ENCODE measurements around the gene FKBP5. TPM values are rescaled to one million over a fixed set of nuclear protein-coding genes. Genes with fewer than 3 reads are reported as not detected.

FKBP5 gene
- polyA plus RNA-seq, 1 donor from 2014 or later = 1.2 TPM

DNA sequence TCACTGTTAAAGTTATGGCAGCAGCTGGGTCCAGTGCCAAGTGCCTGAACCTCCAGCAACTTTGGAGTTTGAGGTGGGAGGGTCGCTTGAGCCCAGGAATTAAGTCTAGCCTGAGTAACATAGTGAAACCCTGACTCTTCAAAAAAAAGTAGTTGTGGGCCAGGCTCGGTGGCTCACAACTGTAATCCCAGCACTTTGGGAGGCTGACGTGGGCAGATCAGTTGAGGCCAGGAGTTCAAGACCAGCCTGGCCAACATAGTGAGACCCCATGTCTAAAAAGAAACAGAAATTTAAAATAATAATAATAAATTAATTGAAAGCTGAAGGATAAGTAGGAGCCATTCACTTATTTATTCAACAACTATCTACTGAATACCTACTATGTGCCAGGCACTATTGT is 33.8 kb downstream of the FKBP5 start:
- H3K9me2 ChIP-seq (ENCODE audit: insufficient read depth, low read length) = no peaks in the 10 kb centered on the region
- H3K9me3 ChIP-seq (ENCODE audit: low read length) = no peaks in the 10 kb centered on the region
- H4K20me1 ChIP-seq (ENCODE audit: insufficient read depth) = no peaks in the 10 kb centered on the region
- H2AFZ ChIP-seq (ENCODE audit: low read depth, low read length) = no peak overlapping the region
- no peak overlapping the region for H3K4me2 ChIP-seq (ENCODE audit: low read length)
- no peaks in the 10 kb centered on the region for H3F3A ChIP-seq (ENCODE audit: insufficient read depth, low read length, poor library complexity, severe bottlenecking)
- H3K4me3 ChIP-seq (ENCODE audit: low read length) = no peak overlapping the region
- no peak for TF ChIP-seq SMC3 (conservative IDR thresholded peaks at IDR 0.05; ENCODE audit: poor library complexity)
- TF ChIP-seq RAD21 (conservative IDR thresholded peaks at IDR 0.05) = no peak
- TF ChIP-seq, protein P1, sequence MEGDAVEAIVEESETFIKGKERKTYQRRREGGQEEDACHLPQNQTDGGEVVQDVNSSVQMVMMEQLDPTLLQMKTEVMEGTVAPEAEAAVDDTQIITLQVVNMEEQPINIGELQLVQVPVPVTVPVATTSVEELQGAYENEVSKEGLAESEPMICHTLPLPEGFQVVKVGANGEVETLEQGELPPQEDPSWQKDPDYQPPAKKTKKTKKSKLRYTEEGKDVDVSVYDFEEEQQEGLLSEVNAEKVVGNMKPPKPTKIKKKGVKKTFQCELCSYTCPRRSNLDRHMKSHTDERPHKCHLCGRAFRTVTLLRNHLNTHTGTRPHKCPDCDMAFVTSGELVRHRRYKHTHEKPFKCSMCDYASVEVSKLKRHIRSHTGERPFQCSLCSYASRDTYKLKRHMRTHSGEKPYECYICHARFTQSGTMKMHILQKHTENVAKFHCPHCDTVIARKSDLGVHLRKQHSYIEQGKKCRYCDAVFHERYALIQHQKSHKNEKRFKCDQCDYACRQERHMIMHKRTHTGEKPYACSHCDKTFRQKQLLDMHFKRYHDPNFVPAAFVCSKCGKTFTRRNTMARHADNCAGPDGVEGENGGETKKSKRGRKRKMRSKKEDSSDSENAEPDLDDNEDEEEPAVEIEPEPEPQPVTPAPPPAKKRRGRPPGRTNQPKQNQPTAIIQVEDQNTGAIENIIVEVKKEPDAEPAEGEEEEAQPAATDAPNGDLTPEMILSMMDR (IDR thresholded peaks at IDR 0.05; ENCODE audit: poor library complexity, severe bottlenecking) = no peak
- TF ChIP-seq POLR2AphosphoS5 (IDR thresholded peaks at IDR 0.05) = no peak
- no peak for TF ChIP-seq MXI1 (conservative IDR thresholded peaks at IDR 0.05; ENCODE audit: poor library complexity, severe bottlenecking)
- no peaks in the 10 kb centered on the region for H3K36me3 ChIP-seq (ENCODE audit: insufficient read depth, low read length)
- H3K9ac ChIP-seq (ENCODE audit: low read length) = no peak overlapping the region
- no peak overlapping the region for H3K27ac ChIP-seq (ENCODE audit: low read length)
- H3K79me2 ChIP-seq (replicated peaks; ENCODE audit: insufficient read depth, low read length) = no peaks in the 10 kb centered on the region
- no peaks in the 10 kb centered on the region for H3K27me3 ChIP-seq (ENCODE audit: insufficient read depth, low read depth, low read length)

DNA sequence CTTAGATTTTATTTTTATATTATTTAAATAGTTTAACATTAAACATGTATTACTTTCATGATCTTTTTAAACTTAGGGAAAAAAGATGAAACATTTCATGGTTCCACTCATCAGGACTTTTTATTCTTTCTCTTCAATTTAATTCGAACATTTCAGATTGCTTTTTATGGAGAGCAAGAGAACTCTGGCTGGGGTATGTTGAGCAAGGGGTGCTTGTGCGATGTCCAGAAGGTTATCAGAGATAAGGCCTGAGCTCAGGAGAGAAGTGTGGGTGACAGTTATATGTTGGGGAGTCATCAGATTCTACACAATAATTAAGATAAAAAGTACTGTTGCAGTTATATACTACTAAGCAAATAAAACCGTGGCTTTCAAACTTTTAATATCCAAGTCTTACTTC is 37.5 kb downstream of the FKBP5 start:
- no peak overlapping the region for H3K4me3 ChIP-seq (ENCODE audit: low read length)
- no peak overlapping the region for H2AFZ ChIP-seq (ENCODE audit: low read depth, low read length)
- H3F3A ChIP-seq (ENCODE audit: insufficient read depth, low read length, poor library complexity, severe bottlenecking) = no peaks in the 10 kb centered on the region
- H3K27ac ChIP-seq (ENCODE audit: low read length) = no peak overlapping the region
- no peaks in the 10 kb centered on the region for H3K9me2 ChIP-seq (ENCODE audit: insufficient read depth, low read length)
- no peak overlapping the region for H3K9ac ChIP-seq (ENCODE audit: low read length)
- H3K79me2 ChIP-seq (replicated peaks; ENCODE audit: insufficient read depth, low read length) = no peaks in the 10 kb centered on the region
- TF ChIP-seq EZH2 (IDR thresholded peaks at IDR 0.05; ENCODE audit: borderline replicate concordance, insufficient read depth, low read length, poor library complexity, severe bottlenecking) (no peak), TAF1 (IDR thresholded peaks at IDR 0.05; ENCODE audit: low read depth) (no peak), MXI1 (conservative IDR thresholded peaks at IDR 0.05; ENCODE audit: poor library complexity, severe bottlenecking) (no peak), POLR2AphosphoS5 (IDR thresholded peaks at IDR 0.05) (no peak)
- TF ChIP-seq, protein P2, sequence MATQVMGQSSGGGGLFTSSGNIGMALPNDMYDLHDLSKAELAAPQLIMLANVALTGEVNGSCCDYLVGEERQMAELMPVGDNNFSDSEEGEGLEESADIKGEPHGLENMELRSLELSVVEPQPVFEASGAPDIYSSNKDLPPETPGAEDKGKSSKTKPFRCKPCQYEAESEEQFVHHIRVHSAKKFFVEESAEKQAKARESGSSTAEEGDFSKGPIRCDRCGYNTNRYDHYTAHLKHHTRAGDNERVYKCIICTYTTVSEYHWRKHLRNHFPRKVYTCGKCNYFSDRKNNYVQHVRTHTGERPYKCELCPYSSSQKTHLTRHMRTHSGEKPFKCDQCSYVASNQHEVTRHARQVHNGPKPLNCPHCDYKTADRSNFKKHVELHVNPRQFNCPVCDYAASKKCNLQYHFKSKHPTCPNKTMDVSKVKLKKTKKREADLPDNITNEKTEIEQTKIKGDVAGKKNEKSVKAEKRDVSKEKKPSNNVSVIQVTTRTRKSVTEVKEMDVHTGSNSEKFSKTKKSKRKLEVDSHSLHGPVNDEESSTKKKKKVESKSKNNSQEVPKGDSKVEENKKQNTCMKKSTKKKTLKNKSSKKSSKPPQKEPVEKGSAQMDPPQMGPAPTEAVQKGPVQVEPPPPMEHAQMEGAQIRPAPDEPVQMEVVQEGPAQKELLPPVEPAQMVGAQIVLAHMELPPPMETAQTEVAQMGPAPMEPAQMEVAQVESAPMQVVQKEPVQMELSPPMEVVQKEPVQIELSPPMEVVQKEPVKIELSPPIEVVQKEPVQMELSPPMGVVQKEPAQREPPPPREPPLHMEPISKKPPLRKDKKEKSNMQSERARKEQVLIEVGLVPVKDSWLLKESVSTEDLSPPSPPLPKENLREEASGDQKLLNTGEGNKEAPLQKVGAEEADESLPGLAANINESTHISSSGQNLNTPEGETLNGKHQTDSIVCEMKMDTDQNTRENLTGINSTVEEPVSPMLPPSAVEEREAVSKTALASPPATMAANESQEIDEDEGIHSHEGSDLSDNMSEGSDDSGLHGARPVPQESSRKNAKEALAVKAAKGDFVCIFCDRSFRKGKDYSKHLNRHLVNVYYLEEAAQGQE (IDR thresholded peaks at IDR 0.05; ENCODE audit: borderline replicate concordance) = no peak
- TF ChIP-seq, protein P1 (IDR thresholded peaks at IDR 0.05; ENCODE audit: poor library complexity, severe bottlenecking) = no peak
- no peaks in the 10 kb centered on the region for H3K9me3 ChIP-seq (ENCODE audit: low read length)
- H3K36me3 ChIP-seq (ENCODE audit: insufficient read depth, low read length) = no peaks in the 10 kb centered on the region
- H3K27me3 ChIP-seq (ENCODE audit: insufficient read depth, low read depth, low read length) = no peaks in the 10 kb centered on the region
- no peaks in the 10 kb centered on the region for H4K20me1 ChIP-seq (ENCODE audit: insufficient read depth)
- H3K4me2 ChIP-seq (ENCODE audit: low read length) = no peak overlapping the region

Data from neural cell (in vitro differentiated cells).